ENCODE measurements around the gene EFHC1. TPM values are rescaled to one million over a fixed set of nuclear protein-coding genes. Genes with fewer than 3 reads are reported as not detected.

Gene EFHC1
- total and polyA plus RNA-seq, 9 donors = 12.1 to 59.5 (median 23.5) TPM

DNA sequence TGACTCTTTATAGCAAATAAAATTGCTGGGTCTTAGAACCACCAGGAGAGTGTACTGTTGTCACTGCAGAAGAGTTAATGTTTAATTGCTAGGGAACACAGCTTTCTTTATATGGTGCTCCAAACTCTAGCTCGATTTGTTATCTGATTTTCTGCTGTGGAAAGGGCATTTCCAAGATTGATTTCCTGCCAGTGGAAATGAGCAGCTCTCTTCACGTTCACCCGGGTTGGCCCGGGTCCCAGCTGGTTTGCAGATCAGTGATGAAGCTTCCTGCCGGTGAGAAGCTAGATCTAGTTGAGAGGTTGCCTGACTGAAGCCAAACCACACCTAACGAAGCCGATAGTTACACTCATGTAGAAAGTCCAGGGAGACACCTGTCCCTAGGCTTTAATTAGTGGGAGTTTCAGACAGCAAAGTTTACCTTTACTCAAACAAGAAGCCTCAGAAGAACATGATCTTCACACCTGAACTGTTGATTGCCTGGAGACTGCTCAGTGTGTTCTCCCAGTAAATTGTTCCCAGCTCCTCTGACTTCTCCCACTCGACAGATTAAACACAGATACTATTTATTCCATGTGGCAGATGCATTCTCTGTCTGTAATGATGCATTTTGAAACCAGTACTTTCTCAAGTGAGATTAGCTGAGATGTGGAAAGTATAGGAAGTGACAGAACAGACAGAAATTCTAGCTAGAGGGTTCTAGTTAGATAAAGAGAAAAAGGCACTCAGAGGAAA is 30.3 kb upstream of the EFHC1 start:
- TF ChIP-seq POLR2A (IDR thresholded peaks at IDR 0.05) = no peak
- Histone ChIP-seq H3K9me3 (no peaks in the 10 kb centered on the region), H3K4me1 (ENCODE audit: insufficient read depth) (no peaks in the 10 kb centered on the region), H3K4me3 (no peak overlapping the region), H3K27me3 (no peaks in the 10 kb centered on the region), H3K36me3 (no peaks in the 10 kb centered on the region), H3K27ac (no peak overlapping the region)
- WGBS, 3 donors = 32 to 38% (median 35%) methylated on average over 8 of the region's 8 CpGs
- DNase-seq = peak in 1 of 5 donors; percentile 27
- intact Hi-C loops (cut with DNase I) = loop anchor here in 1 of 4 donors (10.0 kb wide), 1 partner anchor 105 kb away; the partner anchor contains the start of gene MCM3

DNA sequence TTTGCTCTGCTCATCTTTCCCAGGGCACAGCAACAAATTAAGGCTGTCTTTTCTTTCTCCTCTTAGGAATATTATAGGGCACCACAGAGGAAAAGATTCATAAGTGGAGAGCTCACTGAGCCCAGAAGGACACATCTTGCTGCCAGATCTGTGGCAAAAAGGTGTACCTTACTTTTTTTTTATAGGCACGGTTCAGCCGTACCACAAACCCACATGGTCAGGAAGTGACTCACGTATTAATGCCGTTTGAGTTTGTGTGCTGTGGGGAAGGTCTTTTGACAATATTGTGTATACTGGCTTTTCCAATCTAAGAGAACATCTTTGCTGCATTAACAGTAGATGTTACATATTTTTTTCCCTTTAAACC is 29.8 kb upstream of the EFHC1 start:
- Histone ChIP-seq H3K4me1 (ENCODE audit: insufficient read depth) (no peaks in the 10 kb centered on the region), H3K4me3 (no peak overlapping the region), H3K36me3 (no peaks in the 10 kb centered on the region), H3K27ac (no peak overlapping the region), H3K9me3 (no peaks in the 10 kb centered on the region), H3K27me3 (no peaks in the 10 kb centered on the region)
- no peak for TF ChIP-seq EP300 (IDR thresholded peaks at IDR 0.05)
- TF ChIP-seq, protein P1, sequence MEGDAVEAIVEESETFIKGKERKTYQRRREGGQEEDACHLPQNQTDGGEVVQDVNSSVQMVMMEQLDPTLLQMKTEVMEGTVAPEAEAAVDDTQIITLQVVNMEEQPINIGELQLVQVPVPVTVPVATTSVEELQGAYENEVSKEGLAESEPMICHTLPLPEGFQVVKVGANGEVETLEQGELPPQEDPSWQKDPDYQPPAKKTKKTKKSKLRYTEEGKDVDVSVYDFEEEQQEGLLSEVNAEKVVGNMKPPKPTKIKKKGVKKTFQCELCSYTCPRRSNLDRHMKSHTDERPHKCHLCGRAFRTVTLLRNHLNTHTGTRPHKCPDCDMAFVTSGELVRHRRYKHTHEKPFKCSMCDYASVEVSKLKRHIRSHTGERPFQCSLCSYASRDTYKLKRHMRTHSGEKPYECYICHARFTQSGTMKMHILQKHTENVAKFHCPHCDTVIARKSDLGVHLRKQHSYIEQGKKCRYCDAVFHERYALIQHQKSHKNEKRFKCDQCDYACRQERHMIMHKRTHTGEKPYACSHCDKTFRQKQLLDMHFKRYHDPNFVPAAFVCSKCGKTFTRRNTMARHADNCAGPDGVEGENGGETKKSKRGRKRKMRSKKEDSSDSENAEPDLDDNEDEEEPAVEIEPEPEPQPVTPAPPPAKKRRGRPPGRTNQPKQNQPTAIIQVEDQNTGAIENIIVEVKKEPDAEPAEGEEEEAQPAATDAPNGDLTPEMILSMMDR (IDR thresholded peaks at IDR 0.05) = no peak
- TF ChIP-seq POLR2A (IDR thresholded peaks at IDR 0.05) = no peak
- WGBS, 3 donors = 56 to 67% (median 67%) methylated on average over 4 of the region's 4 CpGs
- DNase-seq = no peak
- intact Hi-C loops (cut with DNase I) = loop anchor here in 1 of 4 donors (10.0 kb wide), 1 partner anchor 106 kb away; the partner anchor contains the start of gene MCM3

DNA sequence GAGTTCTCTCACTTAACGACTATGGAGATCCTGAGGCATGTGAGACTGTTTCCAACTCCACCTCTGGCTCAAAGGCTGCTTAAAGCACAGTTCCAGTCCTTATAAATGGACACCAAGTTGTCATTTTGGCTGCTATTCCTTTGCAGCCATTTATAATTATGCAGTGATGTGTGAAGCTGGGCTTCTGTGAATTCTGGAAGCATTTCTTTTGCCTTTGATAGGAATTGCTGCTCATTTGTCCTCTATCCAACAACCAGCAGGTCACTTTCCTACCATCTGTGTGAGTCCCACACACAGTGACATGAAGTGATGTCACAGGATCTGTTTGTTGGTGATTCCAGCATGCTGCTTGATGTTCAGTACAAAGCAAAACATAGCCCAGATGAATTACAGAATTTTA is 28.5 kb upstream of the EFHC1 start:
- intact Hi-C loops (cut with DNase I) = loop anchor here in 1 of 4 donors (10.0 kb wide), 1 partner anchor 107 kb away; the partner anchor contains the start of gene MCM3
- Histone ChIP-seq H3K9me3 (no peaks in the 10 kb centered on the region), H3K36me3 (no peaks in the 10 kb centered on the region), H3K4me3 (no peak overlapping the region), H3K27me3 (no peaks in the 10 kb centered on the region), H3K4me1 (ENCODE audit: insufficient read depth) (no peaks in the 10 kb centered on the region), H3K27ac (no peak overlapping the region)
- WGBS, 3 donors = 78 to 89% (median 87%) methylated on average over 1 of the region's 1 CpG
- TF ChIP-seq, protein P1 (IDR thresholded peaks at IDR 0.05) = no peak
- TF ChIP-seq POLR2A (IDR thresholded peaks at IDR 0.05) (no peak), EP300 (IDR thresholded peaks at IDR 0.05) (no peak)
- no peak for DNase-seq

DNA sequence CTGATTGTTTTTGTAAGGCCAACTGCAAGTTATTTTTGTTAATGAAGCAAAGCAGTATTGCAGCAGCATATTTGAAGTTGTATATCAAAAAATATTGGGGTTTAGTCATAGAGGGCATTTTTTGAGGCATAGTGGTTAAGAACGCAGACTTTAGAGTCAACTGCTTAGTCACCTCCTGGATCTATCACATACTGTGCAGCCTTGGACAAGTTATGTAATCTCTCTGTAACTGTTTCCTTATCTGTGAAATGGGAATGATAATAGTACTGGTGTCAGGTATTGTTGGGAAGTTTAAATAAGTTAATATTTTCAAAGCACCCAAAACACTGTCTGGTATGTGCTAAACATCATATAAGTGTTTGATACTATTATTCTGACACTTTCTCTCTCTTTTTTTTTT is 27.2 kb upstream of the EFHC1 start:
- no peaks in the 10 kb centered on the region for H3K4me1 ChIP-seq (ENCODE audit: insufficient read depth)
- H3K27me3 ChIP-seq = no peaks in the 10 kb centered on the region
- 43 to 61% (median 58%) methylated on average over 1 of the region's 1 CpG for WGBS, 3 donors
- H3K27ac ChIP-seq = no peak overlapping the region
- H3K36me3 ChIP-seq = no peaks in the 10 kb centered on the region
- no peak for DNase-seq
- intact Hi-C loops (cut with DNase I) = loop anchor here in 1 of 4 donors (10.0 kb wide), 1 partner anchor 108 kb away; the partner anchor contains the start of gene MCM3
- H3K9me3 ChIP-seq = no peaks in the 10 kb centered on the region
- H3K4me3 ChIP-seq = no peak overlapping the region
- TF ChIP-seq, protein P1 (IDR thresholded peaks at IDR 0.05) = no peak
- TF ChIP-seq POLR2A (IDR thresholded peaks at IDR 0.05) = no peak
- no peak for TF ChIP-seq EP300 (IDR thresholded peaks at IDR 0.05)

DNA sequence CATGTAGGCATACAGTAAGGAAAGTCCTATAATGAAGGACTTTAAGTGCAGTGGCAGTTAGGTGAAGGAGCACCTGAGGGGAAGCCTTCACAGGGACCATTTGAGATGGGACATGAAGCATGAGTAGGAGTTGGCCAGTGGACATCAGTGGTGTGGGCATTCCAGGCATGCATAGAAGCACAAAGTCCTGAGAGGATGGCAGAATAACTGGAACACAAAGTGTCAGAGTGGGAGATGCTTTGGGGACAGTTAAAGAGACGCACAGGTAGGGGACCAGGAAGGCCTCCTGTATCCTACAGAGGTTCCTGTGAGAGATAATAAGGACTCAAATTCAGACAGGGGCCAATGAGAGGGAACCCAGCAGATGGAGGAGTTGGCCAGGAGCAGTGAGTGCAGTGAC is 26.4 kb upstream of the EFHC1 start:
- Histone ChIP-seq H3K4me1 (ENCODE audit: insufficient read depth) (no peaks in the 10 kb centered on the region), H3K4me3 (no peak overlapping the region)
- intact Hi-C loops (cut with DNase I) = loop anchor here in 1 of 4 donors (10.0 kb wide), 1 partner anchor 109 kb away; the partner anchor contains the start of gene MCM3

More for the DNA sequence above, 26.4 kb upstream of the EFHC1 start:
- no peaks in the 10 kb centered on the region for H3K9me3 ChIP-seq
- no peak for TF ChIP-seq EP300 (IDR thresholded peaks at IDR 0.05)
- no peak for TF ChIP-seq POLR2A (IDR thresholded peaks at IDR 0.05)
- TF ChIP-seq, protein P1 (IDR thresholded peaks at IDR 0.05) = no peak
- no peak for DNase-seq
- H3K36me3 ChIP-seq = no peaks in the 10 kb centered on the region
- H3K27ac ChIP-seq = no peak overlapping the region
- 94 to 100% (median 97%) methylated on average over 1 of the region's 1 CpG for WGBS, 3 donors
- H3K27me3 ChIP-seq = no peaks in the 10 kb centered on the region
